ELF-1 (cell line): ENCODE data around the gene ELOVL6.

Experiments
- DNase-seq: peaks from one replicate; pipeline ENCODE4 v3.0.0-alpha.2; 2016; ENCODE audit warnings: low read depth, low spot score

The ELOVL6 gene

GRCh38 chr4:110196871-110197528 is 1.4 kb downstream of the ELOVL6 start:
- peak; percentile 75 for DNase-seq

GRCh38 chr4:110196206-110196870 is 2.1 kb downstream of the ELOVL6 start:
- peak; percentile 90 for DNase-seq

DNA sequence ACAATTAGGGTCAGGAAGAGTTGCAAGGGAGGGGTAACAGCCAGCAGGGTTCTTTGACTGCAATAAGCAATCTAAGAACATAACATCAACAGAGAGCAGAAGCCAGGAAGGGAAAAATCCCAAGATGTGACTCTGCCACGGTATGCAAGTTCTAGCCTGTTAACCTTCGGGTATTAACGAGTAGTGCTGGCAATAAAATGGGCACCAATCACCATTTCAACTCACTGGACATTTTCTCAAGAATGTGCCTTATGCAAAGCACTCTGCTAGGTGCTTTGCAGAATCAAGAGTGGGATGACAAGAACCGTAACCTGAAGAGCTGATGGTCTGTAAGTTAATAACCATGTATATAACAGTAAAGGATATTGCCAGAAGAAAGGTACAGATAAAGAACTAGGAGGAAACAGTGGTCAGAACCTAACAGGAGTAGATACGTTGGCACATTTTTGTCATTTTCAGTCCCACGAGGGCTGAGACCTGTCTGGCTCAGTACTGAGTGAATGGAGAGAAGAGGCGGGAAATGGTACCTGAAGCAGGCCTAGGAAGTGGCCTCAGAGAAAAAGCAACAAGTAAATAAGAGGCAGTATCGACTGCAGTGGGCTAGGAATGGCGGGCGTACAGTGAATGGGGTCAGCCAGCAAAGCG is 2.7 kb downstream of the ELOVL6 start:
- DNase-seq, result no peak

- peak; percentile 91 for DNase-seq
These were observed 4.3 kb downstream of the ELOVL6 start for GRCh38 chr4:110193822-110194761.

GRCh38 chr4:110193287-110193686 is 5.1 kb downstream of the ELOVL6 start:
- DNase-seq, result peak; percentile 2

DNA sequence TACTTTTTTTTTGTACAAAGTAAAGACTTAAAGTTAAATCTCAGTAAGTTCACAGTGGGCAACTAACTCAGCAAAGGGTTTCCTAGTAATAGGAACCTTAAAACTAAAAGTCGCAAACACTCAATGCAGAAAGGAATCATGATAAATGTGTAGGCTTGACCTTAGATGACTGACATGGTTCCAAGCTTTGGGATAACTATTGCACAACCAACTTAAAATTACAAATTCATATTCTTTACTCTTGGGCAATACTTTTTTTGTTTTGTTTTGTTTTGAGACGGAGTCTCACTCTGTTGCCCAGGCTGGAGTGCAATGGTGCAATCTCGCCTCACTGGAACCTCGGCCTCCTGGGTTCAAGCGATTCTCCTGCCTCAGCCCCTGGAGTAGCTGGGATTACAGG is 8.2 kb downstream of the ELOVL6 start:
- DNase-seq, result no peak

- DNase-seq, result no peak
These were observed 10.3 kb downstream of the ELOVL6 start for GRCh38 chr4:110188113-110188512.

DNA sequence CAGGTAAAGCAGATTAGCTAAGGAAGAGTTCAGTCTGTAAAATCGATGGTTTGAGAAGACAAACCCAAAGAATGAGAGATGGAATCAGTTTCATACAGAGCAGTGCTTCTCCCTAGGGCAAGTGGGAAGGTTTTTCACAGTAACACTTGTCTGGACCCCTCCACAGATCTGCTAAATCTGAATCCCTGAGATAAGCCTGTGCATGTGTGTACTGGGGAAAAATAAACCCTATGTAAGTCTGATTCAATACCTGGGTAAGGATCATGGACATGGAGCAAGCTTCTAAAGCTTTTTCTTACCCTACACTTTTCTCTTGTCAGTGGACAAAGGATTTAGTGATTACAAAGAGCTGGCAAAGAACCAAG is 13.6 kb downstream of the ELOVL6 start:
- no peak for DNase-seq

GRCh38 chr4:110184140-110184790 is 14.2 kb downstream of the ELOVL6 start:
- DNase-seq, result no peak

DNA sequence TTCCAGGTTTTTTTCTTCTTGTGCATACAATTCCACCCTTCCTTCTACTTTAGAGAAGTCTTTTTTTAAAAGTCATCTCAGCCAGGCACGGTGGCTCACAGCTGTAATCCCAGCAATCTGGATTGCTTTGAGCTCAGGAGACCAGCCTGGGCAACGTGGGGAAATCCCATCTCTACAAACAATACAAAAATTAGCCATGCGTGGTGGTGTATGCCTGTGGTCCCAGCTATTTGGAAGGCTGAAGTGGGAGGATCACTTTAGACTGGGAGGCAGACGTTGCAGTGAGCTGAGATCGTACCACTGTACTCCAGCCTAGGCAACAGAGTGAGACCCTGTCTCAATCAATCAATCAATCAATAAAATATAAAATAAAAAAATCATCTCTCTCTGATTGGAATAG is 14.8 kb downstream of the ELOVL6 start:
- no peak for DNase-seq

DNA sequence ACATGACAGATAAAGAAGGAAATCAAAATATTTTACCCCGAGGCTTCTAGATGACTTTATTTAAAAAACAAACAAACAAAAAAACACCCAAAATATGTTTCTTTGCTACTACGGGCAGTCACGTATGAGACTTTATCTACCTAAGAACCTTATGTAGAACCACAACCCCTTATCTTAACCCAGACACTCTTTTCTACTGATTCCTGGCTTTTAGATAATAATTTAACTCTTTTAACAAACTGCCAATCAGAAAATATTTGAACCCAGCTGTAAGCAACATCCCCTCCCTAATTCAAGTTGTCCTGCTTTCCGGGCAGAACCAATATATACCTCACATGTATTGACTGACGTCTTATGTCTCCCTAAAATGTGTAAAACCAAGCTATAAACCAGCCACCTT is 15.4 kb downstream of the ELOVL6 start:
- no peak for DNase-seq

DNA sequence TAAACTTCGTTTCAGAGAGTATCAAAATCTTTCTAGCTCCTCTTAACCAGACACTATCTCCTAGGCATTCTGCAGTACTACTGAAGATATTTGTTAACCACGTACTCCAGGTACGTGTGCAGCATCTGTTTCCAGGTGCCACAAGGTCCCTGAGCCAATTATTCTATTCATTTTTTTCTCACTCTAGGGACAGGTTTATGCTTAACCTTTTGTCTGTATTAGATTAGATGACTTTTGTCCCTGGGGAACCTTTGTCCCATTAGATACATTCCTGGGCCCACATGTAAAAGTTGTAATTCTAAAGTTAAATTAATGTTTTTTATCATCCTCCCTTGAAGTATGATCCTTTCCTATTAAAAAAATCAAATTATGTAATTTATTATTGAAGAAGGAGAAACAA is 16.5 kb downstream of the ELOVL6 start:
- no peak for DNase-seq

DNA sequence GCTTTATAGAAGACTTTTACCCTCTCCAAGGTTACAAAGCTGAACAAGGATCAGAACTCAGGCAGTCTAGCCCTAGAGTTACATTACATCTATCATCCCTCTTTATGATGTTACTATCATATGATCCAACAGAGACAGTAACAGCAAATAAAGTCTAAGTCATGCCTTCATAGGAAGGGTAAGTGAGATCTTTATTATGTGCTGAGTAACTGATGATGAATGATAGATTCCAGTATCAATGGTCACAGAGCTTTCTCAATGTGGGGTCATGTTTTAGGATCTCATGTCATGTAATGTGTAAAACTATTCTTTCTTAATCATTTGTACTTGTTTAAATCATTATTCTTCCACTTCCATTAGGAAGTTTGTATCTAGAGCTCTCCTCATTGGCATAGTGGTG is 22.8 kb downstream of the ELOVL6 start:
- DNase-seq, result no peak

DNA sequence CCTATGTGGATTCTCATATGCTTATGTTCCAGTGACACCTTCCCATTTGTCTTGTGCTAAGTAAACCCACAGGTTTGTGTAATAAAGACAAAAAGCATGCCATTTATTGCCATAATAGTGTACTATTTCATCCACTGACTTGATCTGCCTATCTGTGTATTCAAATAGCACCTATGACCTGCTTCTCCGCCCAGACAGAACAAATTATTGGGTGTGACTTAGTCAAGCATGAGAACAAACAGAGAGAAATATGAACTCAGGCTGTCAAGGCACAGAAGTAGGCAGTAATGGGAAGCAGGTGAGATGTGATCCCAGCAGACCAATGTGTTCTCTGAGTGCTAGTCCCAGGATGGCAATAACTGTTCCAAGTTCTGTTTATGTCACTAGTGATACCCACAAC is 25.4 kb downstream of the ELOVL6 start:
- DNase-seq, result no peak

DNA sequence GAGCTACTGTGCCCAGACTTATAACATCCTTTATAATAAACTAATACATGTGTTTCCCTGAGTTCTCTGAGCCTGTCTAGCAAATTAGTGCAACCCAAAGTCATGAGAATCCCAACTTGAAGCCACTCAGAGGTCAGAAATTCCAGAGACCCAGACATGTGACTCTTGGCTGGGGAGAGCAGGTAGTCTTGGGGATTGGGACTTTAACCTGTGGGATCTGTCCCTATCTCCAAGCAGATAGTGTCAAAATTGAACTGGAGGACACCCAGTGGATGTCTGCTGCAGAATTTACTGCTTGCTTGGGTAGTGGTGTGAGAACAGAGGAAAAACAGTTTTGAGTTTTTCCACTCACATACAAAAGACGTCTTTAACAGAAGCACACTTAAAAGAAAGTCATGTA is 26.4 kb downstream of the ELOVL6 start:
- DNase-seq, result no peak

DNA sequence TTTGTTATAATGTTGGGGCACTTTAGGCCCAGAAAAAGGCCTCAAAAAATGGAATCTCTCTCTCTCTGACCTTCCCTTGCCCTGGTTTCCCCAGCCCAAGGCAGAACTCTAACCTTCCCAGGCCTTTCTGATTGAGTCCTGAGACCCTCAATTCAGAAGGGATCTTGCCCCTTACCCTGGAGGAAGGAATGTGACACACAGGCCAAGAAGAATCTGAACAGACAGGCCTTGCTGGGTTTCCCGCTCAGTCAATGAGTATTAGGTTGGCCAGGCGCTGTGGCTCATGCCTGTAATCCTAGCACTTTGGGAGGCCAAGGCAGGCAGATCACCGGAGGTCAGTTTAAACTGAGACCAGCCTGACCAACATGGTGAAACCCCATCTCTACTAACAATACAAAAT is 27.6 kb downstream of the ELOVL6 start:
- DNase-seq, result peak; percentile 79

DNA sequence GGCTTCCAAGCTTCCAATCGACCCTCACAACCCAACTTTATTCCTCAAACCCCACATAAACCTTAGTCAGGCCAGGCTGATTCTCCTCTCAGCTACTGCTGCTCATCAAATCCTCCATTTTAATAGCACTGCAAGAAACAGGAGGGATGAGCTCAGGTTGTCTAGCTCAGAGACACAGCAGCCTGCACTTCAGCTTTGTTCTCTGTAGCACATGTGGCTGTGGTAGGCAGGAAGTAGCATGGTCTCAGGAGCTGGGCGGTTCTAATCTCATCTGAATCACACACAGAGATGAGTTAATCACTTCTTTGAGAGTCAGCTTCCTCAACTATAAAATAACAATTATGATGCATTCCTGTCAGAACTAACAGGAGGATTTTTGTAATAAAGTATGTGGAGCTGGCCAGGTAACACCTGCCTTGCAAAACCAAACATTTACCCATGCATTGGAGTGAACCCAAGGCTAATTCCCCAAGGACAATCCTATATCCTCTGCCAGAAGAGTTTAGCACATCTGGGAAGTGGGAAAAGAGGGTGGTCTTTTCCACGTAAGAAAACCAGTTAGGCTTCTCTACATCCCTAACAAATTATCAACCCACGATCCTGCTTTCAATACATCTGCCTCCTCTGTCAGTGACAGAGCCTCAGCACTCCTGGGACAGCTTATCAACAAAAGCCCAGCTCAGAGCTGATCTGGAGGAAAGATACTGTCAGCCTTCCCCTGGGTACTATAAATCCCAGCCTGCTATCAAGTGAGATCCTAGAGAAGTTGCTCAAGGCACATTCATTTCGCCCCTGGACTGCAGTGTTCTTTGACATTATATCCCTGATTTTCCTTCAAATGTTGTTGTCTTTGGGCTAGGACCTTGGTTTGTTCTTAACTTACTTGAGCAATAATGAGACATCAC is 32.8 kb downstream of the ELOVL6 start:
- DNase-seq, result peak; percentile 70

- DNase-seq, result no peak
These were observed 33.6 kb downstream of the ELOVL6 start for GRCh38 chr4:110164856-110165255.

DNA sequence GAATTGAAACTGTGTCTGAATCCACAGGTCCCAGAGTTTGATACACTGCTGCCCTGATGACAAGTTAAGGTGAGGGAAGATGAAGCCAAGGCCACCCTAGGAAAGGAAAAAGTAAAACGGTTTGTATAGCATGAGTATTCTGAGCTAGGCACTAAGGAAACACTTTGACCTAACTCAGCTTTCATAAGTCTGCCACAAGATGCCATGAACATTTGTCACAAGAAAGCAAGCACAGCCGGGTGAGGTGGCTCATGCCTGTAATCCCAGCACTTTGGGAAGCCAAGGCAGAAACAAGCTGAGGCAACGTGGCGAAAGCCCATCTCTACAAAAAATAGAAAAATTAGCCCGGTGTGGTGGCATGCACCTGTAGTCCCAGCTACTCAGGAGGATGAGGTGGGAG is 34.2 kb downstream of the ELOVL6 start:
- DNase-seq, result no peak

- DNase-seq, result no peak
These were observed 34.9 kb downstream of the ELOVL6 start for GRCh38 chr4:110163327-110164069.
